HG03439 (cell line): ENCODE data around the gene OR10K2.
"Not testable (repeated sequence)": the region's sequence is repeated elsewhere in the genome, so short reads cannot be mapped to it uniquely, and the experiment has no call there.

Experiments used
- ATAC-seq: cut with Tn5 transposase; IDR thresholded peaks from one replicate; pipeline ENCODE4 v1.9.1; 2021; ENCODE audit warnings: mild to moderate bottlenecking, moderate library complexity; ENCODE audit not compliant: unreplicated experiment

OR10K2 gene, protein sequence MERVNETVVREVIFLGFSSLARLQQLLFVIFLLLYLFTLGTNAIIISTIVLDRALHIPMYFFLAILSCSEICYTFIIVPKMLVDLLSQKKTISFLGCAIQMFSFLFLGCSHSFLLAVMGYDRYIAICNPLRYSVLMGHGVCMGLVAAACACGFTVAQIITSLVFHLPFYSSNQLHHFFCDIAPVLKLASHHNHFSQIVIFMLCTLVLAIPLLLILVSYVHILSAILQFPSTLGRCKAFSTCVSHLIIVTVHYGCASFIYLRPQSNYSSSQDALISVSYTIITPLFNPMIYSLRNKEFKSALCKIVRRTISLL

GRCh38 chr1:158426137-158426536 lies at the start of gene OR10K2:
Gene OR10K2 (minus strand): TSS chr1:158426237. CDS start chr1:158420866, 5,371 bp downstream.
- ATAC-seq = no peak

DNA sequence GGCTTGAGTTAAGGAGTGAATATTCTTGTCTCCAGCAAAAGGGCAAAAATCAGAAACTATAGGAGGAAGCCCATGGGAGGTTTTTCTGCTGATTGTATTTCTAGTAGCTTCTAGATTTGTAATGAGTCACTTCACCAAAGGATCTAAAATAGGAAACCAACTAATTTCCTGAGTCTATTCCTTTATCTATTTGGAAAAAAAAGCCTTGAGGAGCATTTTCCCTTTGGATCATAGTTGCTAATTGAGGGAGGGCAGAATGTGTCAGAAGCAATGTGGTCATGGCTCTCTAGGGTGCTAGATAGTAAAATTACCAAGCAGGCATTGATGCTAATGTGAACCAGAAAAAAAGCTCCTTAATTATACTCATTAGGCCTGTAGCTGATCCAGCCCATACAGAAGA lies 45.9 kb upstream of the OR10K2 start, which contains the start of gene OR10R2:
OR10R2 (plus strand) TSS at position 301 of the 400 bp plus-strand sequence. CDS start 106 bp downstream, outside the sequence.
- no peak for ATAC-seq

- no peak for ATAC-seq
Observed at GRCh38 chr1:158461534-158461933, 35.5 kb upstream of the OR10K2 start, which contains the start of gene OR10K1. Gene OR10K1 (plus strand): TSS chr1:158461834. CDS start chr1:158465562, 3,728 bp downstream.

DNA sequence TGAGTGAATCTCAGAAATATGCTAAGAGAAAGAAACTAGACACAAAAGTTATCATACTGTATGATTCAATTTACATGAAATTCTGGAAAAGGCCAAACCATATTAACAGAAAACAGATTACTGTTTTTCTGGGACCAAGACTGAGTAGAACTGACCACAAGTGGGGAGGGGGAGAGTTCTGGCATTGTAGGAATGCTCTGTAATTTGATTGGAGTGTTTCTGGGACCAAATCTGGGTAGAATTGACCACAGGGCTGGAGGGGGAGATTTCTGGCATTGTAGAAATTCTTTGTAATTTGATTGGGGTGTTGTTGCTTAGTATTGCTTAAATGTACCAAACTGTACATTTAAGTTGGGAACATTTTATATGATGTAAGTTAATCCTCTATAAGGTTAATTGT lies 32.2 kb upstream of the OR10K2 start:
- no peak for ATAC-seq

- ATAC-seq = no peak
Observed at GRCh38 chr1:158457246-158457645, 31.2 kb upstream of the OR10K2 start.

DNA sequence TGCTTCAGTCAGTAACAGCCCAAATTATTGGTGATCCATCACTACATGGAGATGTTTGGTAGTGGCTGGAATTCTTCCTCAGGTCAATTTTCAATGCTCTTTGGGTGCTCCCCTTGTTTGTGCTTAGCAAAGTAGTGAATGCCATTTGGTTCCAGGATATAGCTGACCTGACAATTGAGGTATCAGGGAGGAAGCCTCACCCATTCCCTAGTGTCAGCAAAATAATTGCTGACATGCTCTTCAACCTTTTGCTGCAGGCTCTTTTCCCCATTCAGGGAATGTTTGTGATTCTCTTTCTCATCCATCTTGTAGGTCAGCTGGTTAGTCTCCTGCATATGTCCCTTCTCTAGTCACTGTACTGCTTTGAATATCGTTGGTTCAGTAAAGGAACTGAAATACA lies 28.5 kb upstream of the OR10K2 start:
- no peak for ATAC-seq

DNA sequence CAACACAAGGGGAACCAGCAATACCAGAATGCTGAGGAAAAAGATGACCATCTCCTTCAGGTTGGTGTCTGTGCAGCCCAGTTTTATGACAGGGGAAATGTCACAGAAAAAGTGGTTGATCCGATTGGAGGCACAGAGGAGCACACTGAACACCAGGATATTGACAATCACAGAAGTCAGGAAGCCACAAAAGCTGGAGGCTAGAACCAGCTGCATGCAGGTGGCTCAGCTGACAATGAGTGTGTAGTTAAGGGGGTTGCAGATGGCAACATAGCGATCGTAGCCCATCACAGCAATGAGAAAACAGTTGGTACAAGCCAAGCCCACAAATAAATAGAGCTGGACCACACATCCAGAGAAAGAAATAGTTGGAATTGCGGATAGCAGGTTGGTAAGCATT lies 19.3 kb upstream of the OR10K2 start:
- no peak for ATAC-seq

DNA sequence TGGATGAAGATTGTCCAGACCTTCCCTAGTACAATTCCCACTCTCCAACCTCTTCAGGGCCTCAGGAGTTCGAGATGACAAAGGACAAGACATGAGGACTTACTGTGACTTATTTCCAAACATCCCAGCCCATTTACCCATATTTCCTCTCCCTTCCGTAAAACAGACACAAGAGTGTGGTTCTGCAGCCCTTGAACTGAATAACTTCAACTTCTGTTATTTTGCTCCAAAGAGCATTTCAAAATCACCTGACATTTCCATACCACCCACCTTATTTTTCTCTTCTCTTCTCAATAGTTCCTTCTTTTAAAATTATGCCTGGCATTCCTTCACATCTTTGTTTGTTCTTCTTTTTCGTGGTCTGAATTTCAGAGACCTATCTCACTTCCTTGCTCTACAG lies 8.7 kb upstream of the OR10K2 start:
- no peak for ATAC-seq

- not testable (repeated sequence) for ATAC-seq
Observed at GRCh38 chr1:158430163-158430562, 4.1 kb upstream of the OR10K2 start.

GRCh38 chr1:158425027-158425426 lies 1.0 kb downstream of the OR10K2 start:
- no peak for ATAC-seq

GRCh38 chr1:158422212-158422611 lies 3.8 kb downstream of the OR10K2 start:
- no peak for ATAC-seq

- ATAC-seq = no peak
Observed at GRCh38 chr1:158417586-158417985, 8.5 kb downstream of the OR10K2 start.

DNA sequence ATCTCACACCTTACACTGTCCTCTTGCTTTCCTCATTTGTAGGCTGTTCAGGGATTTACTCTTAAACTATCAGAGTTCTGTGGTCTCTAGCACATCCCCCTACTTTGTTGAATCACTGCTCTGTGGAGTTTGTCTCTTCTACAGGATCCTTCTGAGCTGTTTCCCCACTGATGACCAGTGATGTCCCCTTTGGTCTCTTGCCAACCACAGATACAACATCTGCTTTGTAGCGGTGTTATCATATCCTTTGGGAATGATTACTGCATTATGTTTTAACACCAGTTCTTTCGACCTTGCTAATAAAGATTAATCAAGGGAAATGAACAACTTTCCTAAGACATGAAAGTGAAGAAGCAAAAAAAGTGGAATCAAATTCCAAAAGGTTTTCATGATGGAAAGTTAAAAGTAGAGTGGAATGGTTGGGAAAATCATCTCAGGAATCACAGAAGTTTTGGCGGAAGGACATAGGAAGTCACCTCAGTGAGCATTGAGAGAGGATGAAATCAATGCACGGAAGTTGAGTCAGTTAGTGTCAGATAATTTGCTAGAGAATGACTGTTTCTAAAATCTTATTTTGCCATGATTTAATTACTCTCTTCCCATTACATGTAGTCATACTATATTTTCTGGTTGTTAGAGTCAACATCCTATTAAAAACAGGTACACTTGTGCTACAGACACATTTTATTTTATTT lies 11.2 kb downstream of the OR10K2 start:
- ATAC-seq = no peak

DNA sequence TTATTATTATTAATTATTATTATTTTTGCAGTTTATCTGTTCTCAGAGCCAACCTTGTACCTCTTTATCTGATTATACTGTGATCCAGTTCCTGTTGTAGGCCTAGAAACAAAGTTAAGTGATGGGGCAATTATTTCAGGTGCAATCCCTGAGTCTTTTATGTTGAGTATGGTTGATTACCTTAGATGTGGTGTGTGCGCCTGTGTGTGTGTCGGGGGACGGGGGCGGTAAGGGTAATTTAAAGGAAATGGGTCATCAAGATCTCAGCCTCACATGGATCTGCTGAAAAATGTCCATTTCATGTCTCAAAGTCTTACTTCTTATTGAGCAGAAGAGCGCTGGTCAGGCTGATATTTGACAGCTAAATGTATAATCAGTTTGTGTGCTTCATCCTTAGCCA lies 18.9 kb downstream of the OR10K2 start:
- no peak for ATAC-seq

- ATAC-seq = no peak
Observed at GRCh38 chr1:158400871-158401270, 25.2 kb downstream of the OR10K2 start.

GRCh38 chr1:158398818-158399514 lies 27.1 kb downstream of the OR10K2 start, which contains the start of gene OR10T2:
Gene OR10T2 (minus strand): TSS chr1:158399466. CDS start chr1:158399466, 0 bp downstream.
- no peak for ATAC-seq

- no peak for ATAC-seq
Observed at GRCh38 chr1:158396646-158397045, 29.4 kb downstream of the OR10K2 start.

GRCh38 chr1:158393476-158393875 lies 32.6 kb downstream of the OR10K2 start:
- no peak for ATAC-seq

DNA sequence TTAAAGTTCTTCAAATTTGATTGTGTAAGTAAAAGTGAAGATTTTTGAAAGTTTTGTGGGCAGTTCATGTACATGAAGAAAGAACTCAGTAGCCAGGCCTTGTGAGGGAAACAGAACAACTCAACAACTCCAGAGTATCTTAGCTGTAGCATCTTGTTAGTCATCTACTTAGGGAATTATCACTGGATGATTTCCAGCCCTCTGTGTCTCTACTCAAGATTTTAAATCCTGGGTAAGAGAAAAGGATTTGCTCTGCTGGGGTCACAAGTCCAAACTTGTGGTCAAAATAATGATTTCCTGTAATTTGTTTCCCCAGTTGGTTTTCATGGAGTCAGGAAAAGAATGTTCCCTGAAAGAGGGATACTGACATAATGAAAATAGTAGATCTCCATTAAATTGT lies 34.9 kb downstream of the OR10K2 start:
- ATAC-seq = no peak

GRCh38 chr1:158390331-158390730 lies 35.7 kb downstream of the OR10K2 start:
- no peak for ATAC-seq

GRCh38 chr1:158374860-158375259 lies 51.2 kb downstream of the OR10K2 start:
- ATAC-seq = no peak
